Suprapubic skin (tissue), 3 donors: ENCODE measurements around the gene BPI.

ENCODE experiments used
- EP300 ChIP-seq: sonication (generic); formaldehyde crosslinking; IDR thresholded peaks from one replicate; pipeline ENCODE4 v1.6.1; 2017; ENCODE audit warnings: antibody characterized with exemption
- POLR2A ChIP-seq, 2 donors: fragments of 450-650 bp; IDR thresholded peaks; one replicate each; pipeline ENCODE4 v1.6.1; 2017; ENCODE audit warnings: antibody characterized with exemption in 2 of 2, mild to moderate bottlenecking in 2 of 2, moderate library complexity in 2 of 2
- TF ChIP-seq, protein P1 (sequence below), 2 donors: fragments of 200-600 bp in 1 of 2; fragments of 450-650 bp in 1 of 2; sonication (generic) in 1 of 2; IDR thresholded peaks; one replicate each; pipeline ENCODE4 v1.5.1; 2016 to 2019; ENCODE audit warnings: antibody characterized with exemption in 2 of 2, mild to moderate bottlenecking in 1 of 2, moderate library complexity in 1 of 2

DNA sequence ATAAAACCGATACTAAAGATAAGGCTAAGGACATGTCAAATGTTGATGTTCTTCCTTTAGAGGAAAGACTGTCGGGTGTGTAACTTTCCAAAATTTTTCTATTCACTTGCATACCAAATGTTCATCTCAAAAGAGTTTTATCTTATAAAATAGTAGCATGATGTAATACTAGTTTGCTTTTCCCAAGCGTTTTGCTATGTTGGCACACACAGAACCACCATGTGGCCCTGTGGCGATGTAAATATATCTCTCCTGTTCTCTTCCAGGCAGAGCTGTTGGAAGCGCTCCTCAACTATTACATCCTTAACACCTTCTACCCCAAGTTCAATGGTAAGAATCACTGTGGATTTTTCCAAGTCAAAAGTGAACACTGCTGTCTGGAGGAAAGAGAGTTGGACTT lies 68.8 kb downstream of the BPI start:
- TF ChIP-seq, protein P1, sequence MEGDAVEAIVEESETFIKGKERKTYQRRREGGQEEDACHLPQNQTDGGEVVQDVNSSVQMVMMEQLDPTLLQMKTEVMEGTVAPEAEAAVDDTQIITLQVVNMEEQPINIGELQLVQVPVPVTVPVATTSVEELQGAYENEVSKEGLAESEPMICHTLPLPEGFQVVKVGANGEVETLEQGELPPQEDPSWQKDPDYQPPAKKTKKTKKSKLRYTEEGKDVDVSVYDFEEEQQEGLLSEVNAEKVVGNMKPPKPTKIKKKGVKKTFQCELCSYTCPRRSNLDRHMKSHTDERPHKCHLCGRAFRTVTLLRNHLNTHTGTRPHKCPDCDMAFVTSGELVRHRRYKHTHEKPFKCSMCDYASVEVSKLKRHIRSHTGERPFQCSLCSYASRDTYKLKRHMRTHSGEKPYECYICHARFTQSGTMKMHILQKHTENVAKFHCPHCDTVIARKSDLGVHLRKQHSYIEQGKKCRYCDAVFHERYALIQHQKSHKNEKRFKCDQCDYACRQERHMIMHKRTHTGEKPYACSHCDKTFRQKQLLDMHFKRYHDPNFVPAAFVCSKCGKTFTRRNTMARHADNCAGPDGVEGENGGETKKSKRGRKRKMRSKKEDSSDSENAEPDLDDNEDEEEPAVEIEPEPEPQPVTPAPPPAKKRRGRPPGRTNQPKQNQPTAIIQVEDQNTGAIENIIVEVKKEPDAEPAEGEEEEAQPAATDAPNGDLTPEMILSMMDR (IDR thresholded peaks at IDR 0.05), result no peak
- TF ChIP-seq POLR2A (IDR thresholded peaks at IDR 0.05) (no peak), EP300 (no peak)
